BJ (cell line): ENCODE measurements around the gene GCK. TPM values are rescaled to one million over a fixed set of nuclear protein-coding genes. Genes with fewer than 3 reads are reported as not detected.

ENCODE experiments used
- CTCF ChIA-PET: fragments of 350-600 bp; formaldehyde crosslinking; extraction: SDS; loops from one replicate; lab custom pipeline; 2021; ENCODE audit warnings: antibody characterized with exemption, inconsistent platforms; lab: Yijun Ruan, JAX
- POLR2A ChIA-PET: fragments of 300-600 bp; sonication (Branson Sonifier 250); formaldehyde crosslinking; extraction: SDS; loops from one replicate; lab custom pipeline; 2021; ENCODE audit warnings: antibody characterized with exemption; lab: Charles Lee
- DNase-seq: peaks from one replicate; pipeline ENCODE4 v3.0.0-alpha.2; 2011; ENCODE audit warnings: low read depth
- H3K27me3 ChIP-seq: 2 replicates; pipeline ENCODE4 v1.6.0; 2011; ENCODE audit warnings: low read length; ENCODE audit not compliant: control insufficient read depth, insufficient read depth
- H3K36me3 ChIP-seq: 2 replicates; pipeline ENCODE4 v1.5.1; 2011; ENCODE audit warnings: low read length; ENCODE audit not compliant: control insufficient read depth, insufficient read depth
- H3K4me3 ChIP-seq: 2 replicates; pipeline ENCODE4 v1.5.1; 2011; ENCODE audit warnings: low read depth, mild to moderate bottlenecking, control low read depth, low read length
- polyA plus RNA-seq: library from polyadenylated mRNA; depleted of rRNA; stranded (reverse); fragments of >200 nt; gene quantifications from 2 replicates; pipeline ENCODE4 v1.2.3, GENCODE V29; 2011
- TF ChIP-seq, protein P1 (sequence below): IDR thresholded peaks from 2 replicates; pipeline ENCODE4 v1.5.1; 2011; ENCODE audit warnings: low read depth, mild to moderate bottlenecking, control low read depth, inconsistent platforms, low read length, moderate library complexity; ENCODE audit not compliant: insufficient read depth

The GCK gene
- polyA plus RNA-seq, 1 experiment = 0.40 TPM

DNA sequence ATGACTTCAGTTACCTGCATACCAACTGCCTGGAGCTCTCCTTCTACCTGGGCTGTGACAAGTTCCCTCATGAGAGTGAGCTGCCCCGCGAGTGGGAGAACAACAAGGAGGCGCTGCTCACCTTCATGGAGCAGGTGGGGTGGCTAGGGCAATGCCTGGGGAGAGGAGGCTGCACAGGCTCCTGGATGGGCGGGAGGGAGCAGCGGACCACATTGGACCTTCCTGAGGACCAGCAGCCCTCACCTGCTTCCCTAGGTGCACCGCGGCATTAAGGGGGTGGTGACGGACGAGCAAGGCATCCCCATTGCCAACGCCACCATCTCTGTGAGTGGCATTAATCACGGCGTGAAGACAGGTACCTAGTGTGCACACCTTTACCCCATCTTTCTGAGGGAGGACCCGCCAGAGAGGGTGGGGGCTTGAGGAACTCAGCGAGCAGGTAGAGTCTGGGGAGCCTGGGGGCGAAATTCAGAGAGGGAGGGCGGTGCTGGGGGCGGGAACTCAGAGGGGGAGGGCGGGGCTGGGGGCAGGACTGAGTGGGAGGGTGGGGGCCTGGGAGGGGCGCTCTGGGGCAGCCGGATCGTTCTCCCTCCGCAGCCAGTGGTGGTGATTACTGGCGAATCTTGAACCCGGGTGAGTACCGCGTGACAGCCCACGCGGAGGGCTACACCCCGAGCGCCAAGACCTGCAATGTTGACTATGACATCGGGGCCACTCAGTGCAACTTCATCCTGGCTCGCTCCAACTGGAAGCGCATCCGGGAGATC lies 76.1 kb downstream of the GCK start:
- TF ChIP-seq, protein P1, sequence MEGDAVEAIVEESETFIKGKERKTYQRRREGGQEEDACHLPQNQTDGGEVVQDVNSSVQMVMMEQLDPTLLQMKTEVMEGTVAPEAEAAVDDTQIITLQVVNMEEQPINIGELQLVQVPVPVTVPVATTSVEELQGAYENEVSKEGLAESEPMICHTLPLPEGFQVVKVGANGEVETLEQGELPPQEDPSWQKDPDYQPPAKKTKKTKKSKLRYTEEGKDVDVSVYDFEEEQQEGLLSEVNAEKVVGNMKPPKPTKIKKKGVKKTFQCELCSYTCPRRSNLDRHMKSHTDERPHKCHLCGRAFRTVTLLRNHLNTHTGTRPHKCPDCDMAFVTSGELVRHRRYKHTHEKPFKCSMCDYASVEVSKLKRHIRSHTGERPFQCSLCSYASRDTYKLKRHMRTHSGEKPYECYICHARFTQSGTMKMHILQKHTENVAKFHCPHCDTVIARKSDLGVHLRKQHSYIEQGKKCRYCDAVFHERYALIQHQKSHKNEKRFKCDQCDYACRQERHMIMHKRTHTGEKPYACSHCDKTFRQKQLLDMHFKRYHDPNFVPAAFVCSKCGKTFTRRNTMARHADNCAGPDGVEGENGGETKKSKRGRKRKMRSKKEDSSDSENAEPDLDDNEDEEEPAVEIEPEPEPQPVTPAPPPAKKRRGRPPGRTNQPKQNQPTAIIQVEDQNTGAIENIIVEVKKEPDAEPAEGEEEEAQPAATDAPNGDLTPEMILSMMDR = no peak
- DNase-seq = no peak
- Histone ChIP-seq H3K4me3 (no peak overlapping the region), H3K36me3 (peaks cover 52% of the 10 kb centered on the region), H3K27me3 (no peaks in the 10 kb centered on the region)
- ChIA-PET CTCF (interaction anchor here (2.2 kb wide), 1 partner anchor 9 kb away, joined by 7 read pairs; the partner anchor contains the start of gene POLD2), POLR2A (no interaction called here)

DNA sequence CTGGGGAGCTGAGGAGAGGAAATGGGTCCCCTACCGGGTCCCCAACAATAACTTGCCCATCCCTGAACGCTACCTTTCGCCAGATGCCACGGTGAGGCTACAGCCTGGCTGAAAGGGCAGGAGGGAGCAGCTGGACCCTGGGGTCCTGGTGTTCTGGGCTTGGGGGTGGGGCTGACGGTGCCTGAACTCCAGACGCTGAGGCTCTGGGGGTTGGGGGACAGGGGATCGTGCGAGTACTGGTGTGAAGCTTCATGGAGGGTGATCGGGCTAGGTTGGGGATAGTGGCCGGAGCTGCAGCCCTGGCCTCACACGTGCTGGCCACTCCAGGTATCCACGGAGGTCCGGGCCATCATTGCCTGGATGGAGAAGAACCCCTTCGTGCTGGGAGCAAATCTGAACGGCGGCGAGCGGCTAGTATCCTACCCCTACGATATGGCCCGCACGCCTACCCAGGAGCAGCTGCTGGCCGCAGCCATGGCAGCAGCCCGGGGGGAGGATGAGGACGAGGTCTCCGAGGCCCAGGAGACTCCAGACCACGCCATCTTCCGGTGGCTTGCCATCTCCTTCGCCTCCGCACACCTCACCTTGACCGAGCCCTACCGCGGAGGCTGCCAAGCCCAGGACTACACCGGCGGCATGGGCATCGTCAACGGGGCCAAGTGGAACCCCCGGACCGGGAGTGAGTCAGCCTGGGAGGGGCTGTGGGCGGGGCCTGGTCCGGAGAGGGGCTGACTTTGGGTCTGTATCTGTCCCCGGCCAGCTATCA lies 76.8 kb downstream of the GCK start:
- Histone ChIP-seq H3K27me3 (no peaks in the 10 kb centered on the region), H3K36me3 (peaks cover 55% of the 10 kb centered on the region), H3K4me3 (no peak overlapping the region)
- ChIA-PET CTCF (interaction anchor here (1.4 to 2.2 kb wide), 2 partner anchors 10 to 84 kb away, joined by 3 to 7 read pairs; partner anchors contain the start of gene POLD2), POLR2A (no interaction called here)
- DNase-seq = no peak
- TF ChIP-seq, protein P1 = no peak

DNA sequence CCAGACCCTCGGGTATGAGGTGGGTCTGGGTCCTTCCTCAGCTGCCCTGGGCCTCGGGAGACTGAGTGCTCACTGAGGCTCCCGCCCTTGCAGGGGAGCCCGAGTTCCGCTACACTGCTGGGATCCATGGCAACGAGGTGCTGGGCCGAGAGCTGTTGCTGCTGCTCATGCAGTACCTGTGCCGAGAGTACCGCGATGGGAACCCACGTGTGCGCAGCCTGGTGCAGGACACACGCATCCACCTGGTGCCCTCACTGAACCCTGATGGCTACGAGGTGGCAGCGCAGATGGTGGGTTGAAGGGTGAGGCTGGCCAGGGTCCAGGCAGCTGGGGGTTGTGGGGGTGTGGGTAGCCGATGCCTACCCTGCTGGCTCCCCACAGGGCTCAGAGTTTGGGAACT lies 77.5 kb downstream of the GCK start:
- H3K4me3 ChIP-seq = no peak overlapping the region

DNA sequence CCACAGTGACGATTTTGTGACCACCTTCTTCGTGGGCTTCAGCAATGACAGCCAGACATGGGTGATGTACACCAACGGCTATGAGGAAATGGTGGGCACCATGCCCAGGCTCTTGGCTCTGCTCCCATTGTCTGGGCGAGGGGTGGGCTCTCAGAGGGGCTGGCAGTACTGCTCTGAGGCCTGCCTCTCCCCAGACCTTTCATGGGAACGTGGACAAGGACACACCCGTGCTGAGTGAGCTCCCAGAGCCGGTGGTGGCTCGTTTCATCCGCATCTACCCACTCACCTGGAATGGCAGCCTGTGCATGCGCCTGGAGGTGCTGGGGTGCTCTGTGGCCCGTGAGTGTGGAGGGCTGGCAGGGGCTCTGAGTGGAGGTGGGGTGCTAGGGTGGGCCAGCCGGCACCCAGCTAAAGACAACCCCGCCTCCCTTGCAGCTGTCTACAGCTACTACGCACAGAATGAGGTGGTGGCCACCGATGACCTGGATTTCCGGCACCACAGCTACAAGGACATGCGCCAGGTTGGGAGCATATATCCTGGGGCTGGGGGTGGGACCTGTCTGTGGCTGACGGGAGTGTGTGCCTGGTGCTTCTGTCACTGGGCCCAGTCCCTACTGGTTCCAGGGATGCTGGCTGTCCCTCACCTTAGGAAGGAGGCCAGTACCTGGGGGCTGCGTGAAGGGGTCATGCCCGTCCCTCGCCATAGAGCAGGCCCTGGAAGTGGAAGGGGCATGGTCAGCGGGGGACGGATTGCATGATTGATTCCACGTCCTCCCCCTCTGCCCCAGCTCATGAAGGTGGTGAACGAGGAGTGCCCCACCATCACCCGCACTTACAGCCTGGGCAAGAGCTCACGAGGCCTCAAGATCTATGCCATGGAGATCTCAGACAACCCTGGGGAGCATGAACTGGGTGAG lies 78.3 kb downstream of the GCK start:
- H3K36me3 ChIP-seq = peaks cover 61% of the 10 kb centered on the region
- POLR2A ChIA-PET = no interaction called here
- CTCF ChIA-PET = interaction anchor here (1.4 to 2.2 kb wide), 2 partner anchors 11 to 86 kb away, joined by 3 to 7 read pairs; partner anchors contain the start of gene POLD2

More for the DNA sequence above, 77.5 kb downstream of the GCK start:
- TF ChIP-seq, protein P1 = no peak
- ChIA-PET POLR2A (no interaction called here), CTCF (interaction anchor here (1.4 to 2.2 kb wide), 2 partner anchors 11 to 85 kb away, joined by 3 to 7 read pairs; partner anchors contain the start of gene POLD2)
- peaks cover 61% of the 10 kb centered on the region for H3K36me3 ChIP-seq
- no peaks in the 10 kb centered on the region for H3K27me3 ChIP-seq
- no peak for DNase-seq

More for the DNA sequence above, 78.3 kb downstream of the GCK start:
- no peak overlapping the region for H3K4me3 ChIP-seq
- TF ChIP-seq, protein P1 = no peak
- H3K27me3 ChIP-seq = no peaks in the 10 kb centered on the region
- no peak for DNase-seq
